H1 (cell line): ENCODE measurements around the gene SPHKAP. TPM values are rescaled to one million over a fixed set of nuclear protein-coding genes. Genes with fewer than 3 reads are reported as not detected.

Experiments
- GABPA ChIP-seq: IDR thresholded peaks from 2 replicates; pipeline ENCODE4 v1.6.1; 2011; ENCODE audit warnings: mild to moderate bottlenecking, low read length, moderate library complexity, borderline replicate concordance; ENCODE audit not compliant: insufficient read depth
- polyA plus RNA-seq, 7 experiments: library from polyadenylated mRNA; depleted of rRNA in 3 of 7; stranded (reverse) in 5 of 7; unstranded in 2 of 7; fragments of >200 nt in 5 of 7; fragments of 200-250 nt in 2 of 7; gene quantifications; 1 replicate in 5 of 7; 2 replicates in 1 of 7; 4 replicates in 1 of 7; pipeline versions ENCODE4 v1.2.1 to v1.2.3, GENCODE V29; 2011 to 2013; ENCODE audit warnings: missing spikeins in 2 of 7, mixed read lengths in 2 of 7
- total RNA-seq: library from RNA; stranded (reverse); fragmentation: NEBNext Ultra II Directional; extraction: Animal tissue kit (Norgen Biotek cat#: 25700); gene quantifications from 2 replicates; pipeline ENCODE4 v1.2.1, GENCODE V29; 2021

SPHKAP gene
- total and polyA plus RNA-seq, 2 of the 8 experiments (the other 6 are each of a cell fraction or from before 2014, with no cell fraction given) = 0.02 TPM; not detected in 1

DNA sequence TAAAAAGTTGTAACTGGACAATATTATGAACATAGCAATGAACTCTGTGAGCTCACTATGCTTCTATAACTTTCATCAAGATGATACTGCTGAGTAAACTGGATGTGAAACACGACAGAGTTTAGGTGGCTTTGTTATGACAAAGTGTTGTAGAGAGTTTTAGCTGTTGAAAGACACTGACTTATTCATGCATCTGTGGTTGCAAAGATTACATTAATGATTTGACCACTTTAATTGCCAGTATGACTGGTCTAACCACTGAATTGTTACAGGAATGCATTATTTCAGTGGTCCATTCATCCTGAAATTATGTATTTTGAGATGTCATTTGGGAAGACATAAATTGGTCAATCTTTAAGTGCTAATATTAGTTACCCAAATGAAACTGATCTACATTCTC, 117.9 kb downstream of the SPHKAP start (continued):
- no peak for TF ChIP-seq GABPA
